ENCODE data around the gene TSEN2. TPM values are rescaled to one million over a fixed set of nuclear protein-coding genes. Genes with fewer than 3 reads are reported as not detected.

The TSEN2 gene
- total RNA-seq, 1 experiment from 2014 or later, result 22.0 TPM

- no peak overlapping the region for H3K9ac ChIP-seq (ENCODE audit: extremely low read depth, insufficient read length, low read length)
- no peak overlapping the region for H3T11ph ChIP-seq (ENCODE audit: low read length)
- H3K79me1 ChIP-seq (ENCODE audit: insufficient read depth, low read depth, low read length, poor library complexity, severe bottlenecking), result no peaks in the 10 kb centered on the region
- no peak overlapping the region for H4K91ac ChIP-seq (ENCODE audit: insufficient read length, low read depth, low read length)
- no peaks in the 10 kb centered on the region for H3K4me1 ChIP-seq (ENCODE audit: insufficient read depth, low read length)
- TF ChIP-seq CTCF (conservative IDR thresholded peaks at IDR 0.05), result no peak
- H4K5ac ChIP-seq (ENCODE audit: insufficient read length, low read depth, low read length), result no peak overlapping the region
- H3K27me3 ChIP-seq (ENCODE audit: insufficient read depth, low read length), result no peaks in the 10 kb centered on the region
- Mint-ChIP-seq H3K27me3 (ENCODE audit: low read depth) (peaks cover 15% of the 10 kb centered on the region), H3K4me3 (no peak overlapping the region), H3K36me3 (ENCODE audit: insufficient read depth in 1 of 3, low read depth in 3 of 3) (no peaks in the 10 kb centered on the region), H3K27ac (no peak overlapping the region), H3K9me3 (no peaks in the 10 kb centered on the region), H3K4me1 (peaks cover 7 to 13% of the 10 kb centered on the region in 2 experiments)
- WGBS (ENCODE audit: extremely low coverage, insufficient read length, low lambda C conversion rate), result no CpG with 5 or more reads among the region's 11 CpGs
- H3K23ac ChIP-seq (ENCODE audit: insufficient read length, low read depth, low read length), result no peak overlapping the region
- no peaks in the 10 kb centered on the region for H4K20me1 ChIP-seq (ENCODE audit: control insufficient read depth, insufficient read depth, insufficient read length)
- H3K23me2 ChIP-seq (ENCODE audit: insufficient read length, low read depth, low read length, poor library complexity, severe bottlenecking), result no peaks in the 10 kb centered on the region
- no peaks in the 10 kb centered on the region for H3K9me3 ChIP-seq (ENCODE audit: control insufficient read depth, low read depth, low read length)
- H2AK5ac ChIP-seq (ENCODE audit: insufficient read length, low read length), result no peak overlapping the region
- DNase-seq, result no peak
- H2BK5ac ChIP-seq (ENCODE audit: insufficient read length, low read length), result no peak overlapping the region
- H2BK12ac ChIP-seq (ENCODE audit: insufficient read length, low read depth, low read length), result no peak overlapping the region
- no peak overlapping the region for H2BK20ac ChIP-seq (ENCODE audit: low read depth, low read length, poor library complexity, severe bottlenecking)
- no peak overlapping the region for H3K27ac ChIP-seq (ENCODE audit: insufficient read length, low read depth, low read length)
- no peak overlapping the region for H3K18ac ChIP-seq (ENCODE audit: insufficient read length, low read depth, low read length)
- H2BK120ac ChIP-seq (ENCODE audit: low read depth, low read length, poor library complexity, severe bottlenecking), result no peak overlapping the region
- no peak overlapping the region for H3K56ac ChIP-seq (ENCODE audit: insufficient read length, low read depth, low read length)
- H2BK15ac ChIP-seq (ENCODE audit: low read depth, low read length), result no peak overlapping the region
- H2AFZ ChIP-seq (ENCODE audit: low read length), result no peak overlapping the region
- H3K4me2 ChIP-seq (ENCODE audit: insufficient read depth, insufficient read length, low read length), result no peak overlapping the region
- no peak overlapping the region for H4K8ac ChIP-seq (replicated peaks; ENCODE audit: insufficient read length, low read depth, low read length)
- no peak overlapping the region for H3K14ac ChIP-seq (ENCODE audit: insufficient read depth, low read length)
- no peaks in the 10 kb centered on the region for H3K79me2 ChIP-seq (ENCODE audit: insufficient read depth, low read length)
- H3K4ac ChIP-seq (ENCODE audit: low read depth, low read length), result no peak overlapping the region
Measured at GRCh38 chr3:12439161-12439940, 44.9 kb upstream of the TSEN2 start.

All from H9 (cell line).